IPS-18c (cell line): ENCODE measurements around the gene KCNK10.

Experiments used
- H3K4me3 ChIP-seq: 2 replicates; pipeline ENCODE4 v1.7.0; 2013; ENCODE audit warnings: low read depth, mild to moderate bottlenecking, low read length, moderate library complexity; ENCODE audit not compliant: insufficient read depth
- H3K9me3 ChIP-seq: one replicate; pipeline ENCODE4 v1.6.1; 2013; ENCODE audit warnings: mild to moderate bottlenecking, low read length, moderate library complexity; ENCODE audit not compliant: control insufficient read depth, insufficient read depth

KCNK10 gene

DNA sequence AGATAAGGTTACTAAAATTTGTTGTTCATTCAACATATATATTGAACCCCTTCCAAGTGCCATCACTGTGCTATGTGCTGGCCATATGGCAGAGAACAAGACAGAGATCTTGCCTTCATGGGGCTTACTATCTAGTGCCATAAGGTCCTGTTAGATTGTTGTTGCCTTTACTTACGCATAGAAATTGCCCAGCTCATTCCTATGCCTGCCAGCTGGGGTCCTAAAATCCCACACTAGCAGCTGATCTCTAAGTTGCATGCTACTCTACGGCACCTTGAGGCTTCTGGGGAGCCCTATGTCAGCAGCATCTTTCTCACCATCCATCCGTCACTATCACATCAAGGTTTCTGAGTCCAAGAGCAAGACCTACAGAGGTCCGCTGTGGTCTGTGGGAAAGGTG, 1.4 kb upstream of the KCNK10 start:
- H3K4me3 ChIP-seq = peak overlapping the region; percentile 63; the same call in 1 of the 2 replicates
- H3K9me3 ChIP-seq = peaks cover 2% of the 10 kb centered on the region

DNA sequence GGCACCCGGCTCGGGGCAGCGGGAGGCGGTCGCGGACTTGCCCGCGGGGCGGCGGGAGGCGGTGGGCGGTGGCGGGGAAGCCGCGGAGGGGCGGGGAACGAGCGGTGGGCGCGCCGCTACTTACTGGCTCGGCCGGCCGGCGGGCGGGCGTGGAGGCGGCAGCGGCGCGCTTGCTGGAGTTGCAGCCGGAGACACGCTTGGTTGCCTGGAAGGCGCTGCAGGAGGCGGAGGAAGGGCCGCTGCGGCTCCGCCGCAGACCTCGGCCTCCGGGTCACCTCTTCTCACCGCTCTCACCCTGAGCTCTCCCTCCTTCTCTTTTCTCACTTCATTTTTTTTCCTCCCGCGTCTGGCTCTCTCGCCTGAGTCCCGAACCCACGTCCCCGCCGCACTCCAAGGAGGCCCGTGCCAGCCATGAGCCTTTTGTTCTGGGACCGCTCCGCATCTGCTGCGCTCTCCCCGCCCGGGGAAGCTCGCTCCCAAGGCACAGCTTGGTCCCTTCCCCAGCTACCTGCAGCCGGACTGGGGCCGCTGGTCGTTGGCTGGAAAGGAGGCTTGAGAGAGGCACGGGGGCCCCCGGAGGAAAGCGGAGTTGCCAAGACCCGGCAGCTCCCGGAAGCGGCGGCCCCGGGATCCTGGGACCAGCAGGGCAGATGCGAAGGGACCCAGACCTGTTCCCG, 592 bp upstream of the KCNK10 start:
- Histone ChIP-seq H3K9me3 (no peaks in the 10 kb centered on the region), H3K4me3 (peak overlapping the region; percentile 63)

DNA sequence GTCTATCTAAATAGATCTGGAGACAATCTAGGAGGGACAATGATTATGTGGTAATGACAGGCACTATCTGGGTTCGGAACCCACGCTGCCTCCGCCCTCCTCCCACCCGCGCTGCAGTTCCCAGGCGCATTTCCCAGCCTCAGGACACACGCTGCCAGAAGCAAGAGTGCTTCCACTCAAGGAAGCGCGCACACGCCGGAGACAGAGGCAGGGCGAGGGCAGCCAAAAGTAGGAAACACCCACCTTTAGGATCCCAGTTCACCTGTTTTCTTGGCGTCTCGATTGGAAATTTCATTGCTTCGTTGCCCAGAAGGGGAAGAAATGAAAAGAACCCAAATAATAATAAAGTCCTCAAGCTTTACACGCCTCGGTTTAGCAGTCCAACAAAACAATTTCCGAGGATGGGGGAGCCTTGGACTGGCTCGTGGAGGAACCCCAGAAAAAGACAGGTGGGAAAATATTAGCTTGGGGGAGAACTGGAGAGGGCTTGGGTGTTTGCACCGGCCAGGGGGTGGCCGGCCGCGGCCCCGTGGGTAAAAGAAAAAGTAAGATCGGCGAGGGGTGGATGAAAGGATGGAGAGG, 474 bp downstream of the KCNK10 start:
- Histone ChIP-seq H3K9me3 (no peaks in the 10 kb centered on the region), H3K4me3 (peak overlapping the region; percentile 63)

DNA sequence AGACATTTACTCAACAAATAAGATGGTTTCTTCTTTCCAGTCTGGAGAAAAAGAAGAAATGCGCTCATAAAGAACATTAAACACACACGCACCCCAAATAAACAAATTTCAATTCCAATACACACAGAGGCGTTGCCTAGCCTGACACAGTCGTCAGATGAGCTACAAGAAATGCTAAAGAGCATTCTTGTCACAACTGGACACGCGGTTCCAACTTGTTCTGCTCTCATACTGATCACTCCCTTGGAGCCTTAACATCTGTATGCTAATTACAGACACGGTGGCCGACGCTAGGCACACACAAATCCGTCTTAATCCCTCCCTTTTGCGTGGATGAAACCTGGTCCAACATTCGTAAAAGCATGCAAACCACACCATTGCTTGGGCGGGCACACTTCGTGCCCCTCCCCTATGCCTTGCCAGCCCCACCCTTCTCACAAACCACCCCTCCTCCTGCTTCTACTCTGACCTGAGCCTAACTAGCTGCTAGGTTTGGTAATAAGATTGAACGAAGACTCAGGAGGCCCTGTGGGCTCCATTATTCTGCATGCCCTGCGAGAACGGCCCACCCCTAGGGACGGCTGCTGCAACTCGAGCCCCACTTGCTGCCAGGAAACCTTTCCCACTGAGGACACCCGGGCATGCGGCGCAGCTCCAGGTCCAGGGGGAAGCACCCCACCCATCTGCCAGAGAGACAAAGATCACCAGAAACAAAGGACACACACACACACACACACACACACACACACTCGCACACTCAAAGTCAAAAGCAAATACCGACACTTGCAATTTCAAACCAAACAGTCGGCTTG, 1.2 kb downstream of the KCNK10 start:
- Histone ChIP-seq H3K4me3 (peak overlapping the region; percentile 63; the same call in 1 of the 2 replicates), H3K9me3 (no peaks in the 10 kb centered on the region)

DNA sequence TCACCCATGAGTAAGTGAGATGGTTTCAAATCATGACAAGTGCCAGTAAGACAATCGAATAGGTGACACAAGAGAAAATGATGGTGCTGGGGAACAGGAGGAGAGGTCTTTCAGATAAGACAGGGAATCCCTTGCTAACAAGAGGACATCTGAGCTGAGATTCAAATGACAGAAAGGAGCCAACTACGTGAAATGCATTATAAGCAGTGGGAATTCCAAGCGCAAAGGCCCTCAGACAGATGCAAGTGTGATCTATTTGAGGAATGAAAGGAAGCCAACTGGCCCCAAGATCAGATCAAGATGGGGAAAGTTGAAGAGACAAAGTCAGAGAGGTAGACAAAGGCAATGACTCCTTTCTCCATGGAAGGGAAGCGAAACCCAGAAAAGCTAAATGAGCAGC, 4.7 kb downstream of the KCNK10 start:
- H3K9me3 ChIP-seq = no peaks in the 10 kb centered on the region
- no peak overlapping the region for H3K4me3 ChIP-seq

DNA sequence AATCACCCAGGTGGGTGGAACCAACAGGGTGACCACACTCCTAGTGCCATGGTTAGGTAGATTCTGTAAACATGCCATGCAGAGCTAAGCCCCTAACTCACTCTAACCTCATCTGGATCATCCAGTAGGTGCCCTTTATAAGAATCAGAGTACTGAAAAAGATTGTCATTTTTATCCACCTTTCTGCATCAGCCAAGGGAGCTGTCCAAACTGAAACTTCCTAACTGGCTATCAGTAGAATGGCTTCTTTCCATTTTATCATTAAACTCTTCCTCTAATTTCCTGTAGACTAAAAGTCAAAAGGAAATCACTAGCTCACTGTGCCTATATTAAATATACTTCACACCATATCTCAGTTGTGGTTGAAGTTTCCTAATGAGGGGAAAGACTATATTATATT, 6.5 kb downstream of the KCNK10 start:
- Histone ChIP-seq H3K9me3 (no peaks in the 10 kb centered on the region), H3K4me3 (no peak overlapping the region)

DNA sequence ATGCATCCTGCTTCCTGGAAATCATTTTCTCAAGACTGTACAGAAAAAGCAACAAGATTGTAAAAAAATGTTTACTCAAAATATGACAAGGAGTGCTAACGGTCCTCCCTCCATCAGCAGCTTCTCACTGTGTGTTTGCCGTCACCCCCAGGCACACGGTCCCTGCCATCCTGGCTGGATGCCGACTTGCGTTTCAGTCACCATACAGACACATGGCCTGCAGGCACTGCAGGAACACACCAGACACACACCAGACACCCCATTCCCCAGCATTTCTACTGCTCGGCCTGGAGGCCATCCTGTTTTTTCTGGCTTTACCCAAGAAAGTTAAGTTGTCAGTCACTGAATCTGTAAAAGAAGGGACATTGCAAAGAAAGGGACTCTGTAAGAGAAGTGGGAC, 10.8 kb downstream of the KCNK10 start:
- no peaks in the 10 kb centered on the region for H3K9me3 ChIP-seq
- H3K4me3 ChIP-seq = no peak overlapping the region

DNA sequence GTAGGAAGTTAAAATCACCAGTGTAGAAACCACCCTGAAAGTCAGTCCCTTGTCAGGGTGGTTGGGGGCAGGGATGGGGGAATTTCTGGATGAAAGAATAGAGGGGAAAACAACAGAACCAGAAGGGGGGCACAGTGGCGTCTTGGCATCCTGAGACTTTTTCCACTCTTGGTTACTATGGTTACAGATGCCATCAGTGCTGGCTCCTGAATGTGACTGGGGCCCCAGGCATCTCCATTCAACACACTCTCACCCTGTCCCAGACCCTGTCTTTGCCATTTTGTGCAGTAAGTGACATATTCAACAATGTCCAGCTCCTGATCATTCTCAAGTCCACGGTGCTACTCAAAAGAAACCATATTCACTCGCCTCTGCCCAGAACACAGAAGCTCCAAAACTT, 11.3 kb downstream of the KCNK10 start:
- H3K4me3 ChIP-seq = no peak overlapping the region
- no peaks in the 10 kb centered on the region for H3K9me3 ChIP-seq

DNA sequence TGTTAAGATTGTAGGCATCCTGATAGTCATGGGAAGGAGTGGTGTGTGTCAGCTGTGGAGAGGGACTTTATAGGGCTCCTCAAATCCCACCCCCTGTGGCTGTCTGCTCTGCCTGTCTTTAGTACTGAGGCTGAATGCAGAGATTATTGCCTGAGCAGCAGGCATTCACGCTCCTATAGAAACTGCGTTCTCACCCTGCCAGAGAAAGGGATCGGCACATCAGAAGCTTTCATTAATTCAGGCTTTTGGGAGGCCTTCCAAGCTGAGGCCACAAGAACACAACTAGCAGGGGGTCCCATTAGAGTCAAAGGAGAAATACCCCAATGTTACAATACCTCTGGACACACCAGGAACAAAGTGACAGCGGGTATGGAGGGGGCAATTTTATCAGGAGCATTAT, 12.6 kb downstream of the KCNK10 start:
- H3K9me3 ChIP-seq = no peaks in the 10 kb centered on the region
- no peak overlapping the region for H3K4me3 ChIP-seq

DNA sequence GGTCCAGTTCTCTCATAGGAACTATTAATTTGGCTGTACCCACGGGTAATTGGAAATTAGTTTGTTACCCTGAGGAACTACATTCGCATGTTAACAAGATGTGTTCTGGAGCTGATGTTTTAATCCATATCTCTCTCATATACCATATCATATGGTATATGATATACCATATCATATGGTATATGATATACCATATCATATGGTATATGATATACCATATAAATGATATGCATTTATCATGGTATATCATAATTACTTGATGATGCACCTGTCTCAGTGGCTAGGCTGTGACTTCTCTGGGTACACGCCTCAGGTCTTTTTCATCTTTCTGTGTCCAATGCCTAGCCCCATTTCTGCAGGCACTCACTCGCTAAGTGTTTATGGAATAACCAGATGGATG, 13.0 kb downstream of the KCNK10 start:
- Histone ChIP-seq H3K4me3 (no peak overlapping the region), H3K9me3 (no peaks in the 10 kb centered on the region)

DNA sequence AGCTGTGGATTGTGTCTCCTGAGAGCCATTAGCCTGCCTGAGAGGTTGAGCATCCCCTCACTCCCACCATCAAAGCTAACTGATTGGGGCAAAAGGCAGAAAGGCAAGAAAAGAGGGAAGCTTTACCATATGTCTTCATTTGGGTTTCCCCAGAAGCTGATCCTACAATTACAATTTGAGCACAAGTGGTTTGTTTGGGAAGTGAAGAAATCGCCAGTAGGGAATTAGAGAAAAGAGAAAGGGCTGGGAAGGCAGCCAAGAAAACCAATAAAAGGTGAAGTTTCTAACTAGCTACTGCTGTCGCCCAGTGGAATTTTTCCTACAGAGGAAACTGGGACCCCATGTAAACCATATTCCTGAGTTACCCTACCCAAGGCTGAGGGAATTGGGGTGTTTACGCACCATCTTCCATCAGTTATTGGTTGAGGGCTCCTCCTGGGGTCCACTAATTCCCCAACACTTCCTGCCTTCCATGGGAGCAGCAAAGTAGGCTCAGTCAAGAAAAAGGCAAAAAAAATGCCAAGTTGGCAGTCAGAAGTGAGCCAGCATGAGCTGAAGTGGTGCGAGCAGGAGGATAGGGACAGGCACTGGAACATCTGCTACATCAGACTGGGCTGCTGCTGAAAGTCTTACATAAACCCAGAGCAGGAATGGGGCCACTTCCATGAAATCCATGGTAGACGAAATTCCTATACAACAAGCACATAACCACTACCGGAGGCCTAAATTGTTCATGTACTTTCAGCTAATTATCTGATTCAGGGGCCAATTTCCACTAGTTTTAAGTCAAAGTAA, 17.3 kb downstream of the KCNK10 start:
- no peaks in the 10 kb centered on the region for H3K9me3 ChIP-seq
- no peak overlapping the region for H3K4me3 ChIP-seq

DNA sequence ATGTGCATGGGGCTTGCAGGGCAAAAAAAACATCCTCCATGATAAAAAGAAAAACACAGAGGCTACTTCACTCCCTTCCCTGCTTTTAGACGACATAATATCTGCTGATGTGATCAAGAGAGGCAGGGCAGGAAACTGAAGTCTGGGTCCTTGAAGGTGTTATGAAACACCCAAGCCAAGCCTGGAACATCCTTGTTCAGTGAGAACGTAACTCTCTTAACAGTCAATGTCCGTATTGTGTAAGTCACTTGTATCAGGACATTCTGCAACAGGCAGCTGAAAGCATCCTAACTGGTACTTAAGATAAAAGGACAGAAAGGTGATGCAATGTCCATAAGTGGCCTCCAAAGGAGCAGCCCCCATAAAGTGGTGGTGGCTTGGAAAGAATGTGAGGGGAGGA, 20.0 kb downstream of the KCNK10 start:
- Histone ChIP-seq H3K4me3 (no peak overlapping the region), H3K9me3 (no peaks in the 10 kb centered on the region)

DNA sequence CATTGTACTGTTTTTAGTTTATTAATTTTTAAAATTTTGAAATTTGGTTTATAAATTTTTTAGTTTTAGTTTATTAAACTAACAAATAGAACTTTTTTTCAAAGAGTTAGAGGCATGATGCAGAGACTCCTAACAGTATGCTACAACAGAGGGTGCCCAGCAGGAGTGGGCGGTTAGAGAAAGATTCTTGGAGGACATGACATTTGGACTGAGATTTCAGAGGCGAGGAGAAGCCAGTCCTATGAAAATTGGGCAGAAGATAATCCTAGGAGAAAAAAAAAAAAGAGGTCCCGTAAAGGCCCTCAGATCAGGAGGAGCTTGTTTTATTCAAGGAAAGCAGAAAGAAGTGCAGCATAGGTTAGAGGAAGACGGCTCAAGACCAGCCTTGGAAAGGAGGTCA, 21.7 kb downstream of the KCNK10 start:
- Histone ChIP-seq H3K9me3 (no peaks in the 10 kb centered on the region), H3K4me3 (no peak overlapping the region)

DNA sequence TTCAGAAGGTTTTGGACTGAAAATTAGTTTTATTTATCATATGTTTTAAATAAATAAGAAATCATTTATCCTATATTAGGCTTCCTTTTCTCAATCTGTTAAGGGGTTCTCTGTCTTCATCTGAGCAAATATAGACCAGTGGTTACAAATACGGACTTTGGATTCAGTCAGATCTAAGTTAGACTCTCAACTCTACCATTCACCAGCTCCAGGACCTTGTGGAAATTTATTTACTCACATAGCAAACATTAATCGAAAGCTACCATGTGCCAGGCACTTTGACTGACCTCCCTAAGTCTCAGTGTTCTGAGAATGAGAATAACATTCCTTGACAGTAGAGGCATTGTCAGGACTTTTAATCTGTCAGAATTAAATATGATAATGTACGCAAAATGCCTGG, 22.3 kb downstream of the KCNK10 start:
- no peak overlapping the region for H3K4me3 ChIP-seq
- H3K9me3 ChIP-seq = no peaks in the 10 kb centered on the region

DNA sequence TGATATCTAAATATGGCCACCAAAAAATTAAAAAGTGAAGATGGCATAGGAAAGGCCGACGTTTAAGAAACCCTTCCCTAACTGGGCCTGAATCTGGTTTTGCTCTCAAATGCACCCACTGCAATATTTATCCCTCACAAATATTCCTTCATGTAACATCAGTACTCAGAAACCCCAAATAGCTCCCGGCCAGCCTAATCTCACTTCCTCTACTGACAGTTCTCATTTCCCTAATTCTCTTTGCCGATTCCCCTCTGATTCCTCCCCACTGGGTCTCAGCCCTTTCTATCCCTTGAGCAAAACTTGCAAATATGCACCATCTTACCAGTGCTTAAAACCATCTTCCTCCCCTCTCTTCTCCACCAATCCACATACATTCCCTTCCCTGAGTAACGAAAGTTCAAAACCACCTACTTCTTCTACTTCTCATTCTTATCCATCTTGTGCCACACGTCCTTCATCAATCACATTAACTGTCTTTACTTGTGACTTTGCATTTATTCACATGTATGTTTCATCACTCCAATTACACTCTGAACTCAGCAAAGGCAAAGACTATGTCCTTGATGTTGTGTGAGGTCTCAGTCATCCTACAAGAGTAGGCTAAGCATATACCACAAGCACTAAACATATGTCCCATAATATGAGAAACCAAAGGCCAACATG, 23.1 kb downstream of the KCNK10 start:
- Histone ChIP-seq H3K4me3 (no peak overlapping the region), H3K9me3 (no peaks in the 10 kb centered on the region)

DNA sequence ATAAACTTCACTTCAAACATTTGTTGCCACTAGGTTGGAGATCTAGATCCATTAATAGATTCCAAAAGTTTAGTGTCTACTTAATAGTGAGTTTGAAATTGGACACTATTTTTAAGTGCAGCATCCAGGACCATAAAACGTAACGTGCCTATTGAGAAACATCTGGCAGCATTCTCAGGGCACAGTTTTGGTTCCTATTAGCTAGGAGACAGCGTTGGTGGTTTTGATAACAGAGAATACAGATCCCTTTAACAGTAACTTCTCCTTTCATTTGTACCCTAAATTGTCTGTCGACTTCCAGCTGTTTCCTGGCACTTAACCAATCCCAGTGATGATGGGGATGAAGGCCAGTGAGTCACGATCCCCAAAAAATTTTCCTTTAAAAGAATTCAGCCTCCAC, 25.8 kb downstream of the KCNK10 start:
- H3K4me3 ChIP-seq = no peak overlapping the region
- no peaks in the 10 kb centered on the region for H3K9me3 ChIP-seq

DNA sequence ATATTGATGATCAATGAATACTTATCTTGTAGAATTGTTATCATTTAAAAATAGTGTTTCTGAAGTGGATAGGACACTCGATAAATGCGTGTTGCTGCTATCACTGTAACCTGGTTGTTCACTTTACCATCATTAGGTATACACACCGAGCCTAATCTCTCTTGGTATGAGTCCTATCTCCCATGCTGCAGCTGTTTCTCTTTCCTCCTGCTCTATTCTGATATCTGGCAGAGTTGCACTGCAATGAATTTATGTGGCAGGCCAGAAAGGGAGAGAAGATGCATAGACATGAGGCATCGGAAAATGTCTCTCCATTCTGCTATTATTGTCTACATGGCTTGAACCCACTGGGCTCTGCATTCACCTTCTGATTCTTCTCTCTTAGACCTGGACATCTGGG, 26.7 kb downstream of the KCNK10 start:
- no peak overlapping the region for H3K4me3 ChIP-seq

More for the DNA sequence above, 26.7 kb downstream of the KCNK10 start:
- no peaks in the 10 kb centered on the region for H3K9me3 ChIP-seq
